ENCODE data around the gene TMEM203. TPM values are rescaled to one million over a fixed set of nuclear protein-coding genes. Genes with fewer than 3 reads are reported as not detected.

The TMEM203 gene, protein sequence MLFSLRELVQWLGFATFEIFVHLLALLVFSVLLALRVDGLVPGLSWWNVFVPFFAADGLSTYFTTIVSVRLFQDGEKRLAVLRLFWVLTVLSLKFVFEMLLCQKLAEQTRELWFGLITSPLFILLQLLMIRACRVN
- total RNA-seq: 10 to 100 TPM; 21.6 to 29.1 (median 27.1) TPM

DNA sequence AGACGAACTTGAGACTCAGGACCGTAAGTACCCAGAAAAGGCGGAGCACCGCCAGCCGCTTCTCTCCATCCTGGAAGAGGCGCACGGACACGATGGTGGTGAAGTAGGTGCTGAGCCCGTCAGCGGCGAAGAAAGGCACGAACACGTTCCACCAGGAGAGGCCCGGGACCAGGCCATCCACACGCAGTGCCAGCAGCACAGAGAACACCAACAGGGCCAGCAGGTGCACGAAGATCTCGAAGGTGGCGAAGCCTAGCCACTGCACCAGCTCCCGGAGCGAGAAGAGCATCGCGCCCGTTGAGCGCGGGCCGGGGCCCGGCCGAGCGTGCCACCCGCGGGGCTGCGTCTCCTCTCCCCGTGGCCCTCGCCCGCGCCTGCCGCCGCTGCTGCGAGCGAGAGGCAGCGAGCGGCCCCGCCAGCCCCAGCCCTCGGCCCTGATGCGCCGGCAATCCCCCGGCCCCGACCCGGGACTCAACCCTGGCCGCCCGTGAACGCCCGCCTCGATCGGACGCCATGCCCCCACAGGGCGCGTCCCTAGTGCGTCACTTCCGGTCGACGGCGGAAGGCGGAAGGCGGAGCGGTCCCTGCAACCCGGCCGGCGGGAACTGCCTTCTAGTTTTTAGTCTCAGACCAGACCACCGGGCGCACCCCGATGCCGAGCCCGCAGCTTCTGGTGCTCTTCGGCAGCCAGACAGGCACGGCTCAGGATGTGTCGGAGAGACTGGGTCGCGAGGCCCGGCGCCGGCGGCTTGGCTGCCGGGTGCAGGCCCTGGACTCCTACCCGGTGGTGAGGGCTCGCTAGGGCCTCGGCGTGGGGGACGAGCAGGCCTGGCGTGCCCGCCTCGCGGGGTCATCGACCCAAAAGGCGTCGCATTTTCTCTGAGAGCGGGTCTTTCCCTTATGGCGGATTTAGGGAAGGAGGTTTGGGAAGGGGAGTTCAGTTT lies at the start of gene TMEM203, which contains the start of gene NDOR1:
TSS of gene TMEM203 (minus strand) at position 523 of the 944 bp plus-strand sequence. CDS start at position 289, 234 bp downstream.
TSS of gene NDOR1 (plus strand) at position 575 of the 944 bp plus-strand sequence. CDS start at position 653, 78 bp downstream.
- ATAC-seq (ENCODE audit: low FRiP score): peak; percentile 65
- TF ChIP-seq, protein P1, sequence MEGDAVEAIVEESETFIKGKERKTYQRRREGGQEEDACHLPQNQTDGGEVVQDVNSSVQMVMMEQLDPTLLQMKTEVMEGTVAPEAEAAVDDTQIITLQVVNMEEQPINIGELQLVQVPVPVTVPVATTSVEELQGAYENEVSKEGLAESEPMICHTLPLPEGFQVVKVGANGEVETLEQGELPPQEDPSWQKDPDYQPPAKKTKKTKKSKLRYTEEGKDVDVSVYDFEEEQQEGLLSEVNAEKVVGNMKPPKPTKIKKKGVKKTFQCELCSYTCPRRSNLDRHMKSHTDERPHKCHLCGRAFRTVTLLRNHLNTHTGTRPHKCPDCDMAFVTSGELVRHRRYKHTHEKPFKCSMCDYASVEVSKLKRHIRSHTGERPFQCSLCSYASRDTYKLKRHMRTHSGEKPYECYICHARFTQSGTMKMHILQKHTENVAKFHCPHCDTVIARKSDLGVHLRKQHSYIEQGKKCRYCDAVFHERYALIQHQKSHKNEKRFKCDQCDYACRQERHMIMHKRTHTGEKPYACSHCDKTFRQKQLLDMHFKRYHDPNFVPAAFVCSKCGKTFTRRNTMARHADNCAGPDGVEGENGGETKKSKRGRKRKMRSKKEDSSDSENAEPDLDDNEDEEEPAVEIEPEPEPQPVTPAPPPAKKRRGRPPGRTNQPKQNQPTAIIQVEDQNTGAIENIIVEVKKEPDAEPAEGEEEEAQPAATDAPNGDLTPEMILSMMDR (IDR thresholded peaks at IDR 0.05): no peak
- peak; percentile 86 for DNase-seq (ENCODE audit: low spot score)

DNA sequence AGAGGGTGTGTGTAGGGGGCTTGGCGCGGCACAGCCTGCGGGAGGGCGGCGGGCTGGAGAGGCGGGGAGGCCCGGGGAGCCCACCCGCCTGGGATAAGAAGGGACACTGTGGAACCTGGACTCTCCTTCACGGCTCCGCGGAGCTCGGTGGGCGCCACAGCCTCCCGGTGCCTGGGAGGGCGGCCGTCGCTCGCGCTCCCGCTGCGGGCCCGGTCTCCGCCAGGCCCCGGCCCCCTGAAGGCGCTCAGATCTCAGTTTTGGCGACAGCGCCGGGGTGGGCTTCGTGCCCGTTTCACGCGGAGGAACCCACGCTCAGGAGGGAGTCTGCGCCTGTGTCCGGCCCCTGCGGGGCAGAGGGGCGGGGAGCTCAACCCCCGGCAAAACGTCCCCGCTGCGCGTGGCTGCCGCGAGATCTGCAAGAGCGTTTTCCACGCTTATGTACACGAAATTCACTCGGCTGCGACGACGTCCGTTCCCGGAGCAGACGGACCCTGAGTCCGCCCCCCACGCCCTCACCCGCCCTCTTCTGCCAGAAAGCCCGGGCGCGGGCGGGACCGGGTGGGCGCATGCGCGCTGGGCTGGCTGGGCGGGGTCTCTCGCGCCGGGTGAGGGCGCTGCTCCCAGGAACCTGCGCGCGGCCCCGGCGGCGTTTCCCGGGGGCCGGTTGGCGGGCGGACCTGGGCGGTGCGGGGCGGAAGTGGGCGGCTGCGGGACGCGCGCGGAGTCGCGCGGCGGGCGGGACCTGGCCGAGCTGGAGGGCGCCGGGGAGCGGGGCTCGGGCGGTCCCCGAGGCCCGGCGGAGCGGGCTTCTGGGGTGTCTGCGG lies 49.4 kb upstream of the TMEM203 start, which contains the start of gene NELFB:
TSS of gene NELFB (plus strand) at position 704 of the 824 bp plus-strand sequence.
- ATAC-seq (ENCODE audit: low FRiP score) (peak; percentile 93), DNase-seq (ENCODE audit: low spot score) (peak; percentile 72)
- TF ChIP-seq, protein P1 (IDR thresholded peaks at IDR 0.05): no peak

DNA sequence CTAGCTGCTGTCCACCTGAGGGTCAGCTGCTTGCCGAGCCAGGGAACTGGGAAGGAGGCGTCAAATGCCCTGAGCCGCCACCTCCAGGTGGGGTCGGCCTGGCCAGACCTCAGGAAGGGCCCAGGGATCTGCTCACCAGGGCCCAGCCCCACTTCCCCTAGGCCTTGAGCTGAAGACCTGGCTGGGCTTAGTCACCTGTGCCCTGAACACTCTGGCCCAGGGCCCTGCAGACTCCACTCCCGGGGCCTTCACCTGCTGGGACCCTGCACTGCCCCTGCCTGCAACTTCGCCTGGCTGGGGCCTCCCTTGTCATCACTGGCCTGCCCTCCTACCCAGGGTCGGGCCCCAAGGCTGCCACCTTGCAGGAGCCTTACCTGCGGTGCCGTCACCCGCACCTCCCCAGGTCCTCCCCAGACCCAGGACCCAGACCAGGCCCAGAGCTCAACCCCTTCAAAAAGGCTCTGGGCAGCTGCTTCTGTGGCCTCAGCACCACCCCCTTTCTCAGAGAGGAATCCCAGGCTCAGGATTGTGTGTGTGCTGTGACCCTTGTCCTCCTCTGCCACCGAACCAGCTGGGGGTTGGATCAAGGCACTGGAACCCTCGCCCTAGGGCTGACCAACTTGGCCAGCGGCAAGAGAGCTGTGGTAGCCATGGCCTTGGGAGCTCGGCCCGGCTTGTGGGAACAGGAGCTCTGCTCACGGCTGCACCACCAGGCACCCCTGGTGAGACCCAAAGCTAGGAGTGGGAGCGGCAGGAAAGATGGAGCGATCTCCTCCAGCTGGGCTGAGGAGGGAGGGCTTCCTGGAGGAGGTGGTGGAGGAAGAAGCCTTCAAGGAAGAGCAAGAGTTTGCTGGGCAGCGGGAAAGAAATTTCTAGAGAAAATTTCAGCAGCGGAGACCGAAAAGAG lies 48.5 kb upstream of the TMEM203 start:
- TF ChIP-seq, protein P1 (IDR thresholded peaks at IDR 0.05): no peak
- ATAC-seq (ENCODE audit: low FRiP score) (no peak), DNase-seq (ENCODE audit: low spot score) (no peak)

DNA sequence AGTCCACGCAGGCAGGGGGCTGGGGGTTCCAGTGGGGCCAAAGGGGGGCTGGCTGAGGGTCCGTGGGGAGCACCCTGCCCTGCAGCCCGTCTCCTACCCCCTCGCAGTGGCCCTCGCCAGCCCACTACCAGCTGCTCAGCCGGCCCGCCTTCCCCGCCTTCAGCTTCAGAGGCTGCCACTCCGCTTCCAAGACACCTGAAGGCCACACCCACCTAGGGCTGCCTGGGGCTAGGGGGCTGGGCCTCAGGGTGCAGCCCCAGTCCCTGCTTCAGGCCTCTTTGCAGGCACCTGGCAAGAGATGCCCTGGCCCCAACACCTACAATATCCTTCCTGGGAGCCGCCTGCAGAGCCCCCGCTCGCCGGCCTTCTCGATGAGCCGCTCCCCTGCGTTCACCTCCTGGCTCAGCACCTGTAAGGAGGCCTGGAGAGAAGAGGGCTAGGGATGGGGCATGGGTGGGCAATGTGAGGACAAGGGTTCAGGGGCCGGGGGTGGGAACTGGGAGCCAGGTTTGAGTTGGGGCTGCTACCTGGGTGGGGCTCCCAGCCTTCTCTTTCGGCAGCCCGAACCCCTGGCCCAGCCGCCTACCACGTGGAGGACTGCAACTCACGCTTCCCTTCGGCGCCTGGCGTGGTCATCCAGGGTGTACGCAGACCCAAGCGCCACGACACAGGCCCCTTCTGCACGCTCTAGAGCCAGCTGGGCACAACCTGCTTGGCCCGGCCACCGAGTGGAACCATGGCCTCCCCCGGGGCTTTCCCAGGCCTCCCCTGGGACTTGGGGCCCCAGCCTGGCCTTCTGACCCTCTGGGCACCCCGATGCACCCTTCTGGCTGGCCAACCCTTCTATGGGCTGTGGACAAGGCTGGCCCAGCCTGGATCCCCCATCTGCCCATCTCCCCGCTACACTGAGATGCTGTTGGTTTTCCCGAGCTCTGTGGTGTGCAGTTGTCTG lies 47.4 kb upstream of the TMEM203 start:
- TF ChIP-seq, protein P1 (IDR thresholded peaks at IDR 0.05): no peak
- ATAC-seq (ENCODE audit: low FRiP score) (no peak), DNase-seq (ENCODE audit: low spot score) (no peak)

DNA sequence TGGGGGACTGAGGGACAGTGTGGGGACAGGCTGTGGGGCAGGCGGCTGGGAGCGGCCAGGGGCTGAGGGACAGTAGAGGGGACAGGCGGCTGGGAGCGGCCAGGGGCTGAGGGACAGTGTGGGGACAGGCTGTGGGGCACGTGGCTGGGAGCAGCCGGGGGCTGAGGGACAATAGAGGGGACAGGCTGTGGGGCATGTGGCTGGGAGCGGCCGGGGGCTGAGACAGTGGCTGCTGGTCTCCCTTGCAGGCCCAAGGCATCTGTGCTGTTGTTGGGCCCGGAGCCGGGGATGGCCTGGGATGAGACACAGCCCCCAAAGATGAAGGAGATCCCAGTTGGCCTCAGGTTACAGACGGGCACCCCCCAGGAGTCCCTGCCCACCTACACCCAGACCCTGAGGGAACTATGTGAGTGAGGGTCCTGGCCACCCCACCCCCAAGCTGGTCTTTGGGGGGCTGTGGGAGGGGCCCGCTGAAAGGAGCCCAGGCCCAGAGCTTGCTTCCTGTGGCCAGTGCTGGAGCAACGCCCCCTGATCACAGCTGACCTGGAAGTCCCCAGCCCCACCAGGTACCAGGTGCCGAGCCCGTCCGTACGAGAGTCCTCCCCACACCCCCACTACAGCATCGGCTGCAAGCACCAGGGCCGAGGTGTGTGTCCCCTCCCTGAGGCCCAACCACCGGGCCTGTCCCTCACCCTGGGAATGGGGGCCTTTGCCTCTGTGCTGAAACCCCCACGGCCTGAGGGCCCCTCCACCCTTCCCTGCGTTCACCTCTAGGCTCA lies 46.2 kb upstream of the TMEM203 start:
- no peak for ATAC-seq (ENCODE audit: low FRiP score)

More for the DNA sequence above, 46.2 kb upstream of the TMEM203 start:
- DNase-seq (ENCODE audit: low spot score): no peak
- TF ChIP-seq, protein P1 (IDR thresholded peaks at IDR 0.05): no peak

All from omental fat pad (tissue), 4 donors.